Stimulated activated CD4-positive, alpha-beta T cell treated with anti-CD3 and anti-CD28 coated beads, TNF-alpha, amount 100 ng/mL, for 48 hours (primary cell): Measurements from ENCODE around the gene CSTA.
A peak's percentile ranks its signal among the peaks of the same experiment; 100 is the strongest.

Experiments used
- DNase-seq, 3 donors: peaks; one replicate each; pipeline ENCODE4 v3.0.0-alpha.2; 2020; ENCODE audit warnings: low read depth in 3 of 3

Gene CSTA

DNA sequence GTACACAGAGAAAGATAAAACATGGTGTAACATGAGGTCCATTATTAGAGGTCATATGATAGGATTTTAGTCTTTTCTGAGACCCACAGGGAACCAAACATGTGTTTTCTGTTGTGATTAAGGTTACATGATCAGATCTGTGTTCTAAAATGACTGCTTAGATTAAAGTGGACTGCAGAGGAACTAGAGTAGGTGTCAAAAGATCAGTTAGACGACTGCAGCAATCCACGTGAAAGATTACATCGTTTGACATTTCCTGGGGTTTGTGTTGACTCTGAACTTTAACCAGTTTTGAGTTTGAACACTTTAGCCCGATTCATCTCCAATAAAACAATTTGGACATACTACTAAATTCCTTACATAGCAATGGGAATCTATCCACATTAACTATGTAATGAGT lies 52.9 kb downstream of the CSTA start:
- no peak for DNase-seq

DNA sequence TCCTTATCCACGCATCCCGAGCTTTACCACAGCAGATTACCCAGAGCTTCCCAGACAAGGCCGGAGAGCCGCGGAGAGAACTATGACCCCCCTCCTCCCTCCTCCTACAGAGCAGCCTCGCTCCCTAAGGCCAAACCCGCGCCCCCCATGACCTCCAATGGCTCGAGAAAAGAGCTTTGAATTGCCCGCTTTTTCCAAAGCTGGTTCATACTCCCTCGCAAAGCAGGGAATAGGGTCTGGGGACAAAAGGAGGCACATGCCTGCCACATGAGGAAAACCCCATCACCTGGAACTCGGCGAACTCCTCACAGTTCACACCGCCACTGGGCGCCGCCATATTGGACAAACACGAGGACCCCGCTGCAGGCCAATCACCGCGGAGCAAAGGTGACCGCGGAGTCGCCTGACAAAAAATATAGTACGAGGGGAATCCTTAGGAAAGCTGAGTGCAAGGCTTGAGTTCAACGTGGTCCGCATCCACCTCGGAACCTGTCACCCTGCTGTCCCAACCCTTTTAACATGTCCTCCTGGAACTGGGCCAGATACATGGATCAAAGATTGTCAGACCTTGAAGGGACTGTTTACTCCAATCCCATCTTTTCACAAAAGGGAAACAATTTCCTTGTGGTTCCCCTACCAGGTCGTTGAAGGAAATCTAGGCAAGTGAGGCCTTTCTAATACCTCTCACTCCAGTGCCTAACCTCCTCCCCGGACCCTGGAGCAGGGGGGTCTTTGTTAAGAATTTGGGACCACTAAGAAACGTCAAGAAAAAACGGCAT lies 58.0 kb downstream of the CSTA start, which contains the start of gene MIX23:
MIX23 (minus strand) TSS at position 344 of the 779 bp plus-strand sequence; CDS start at position 337, 7 bp downstream.
- peak; percentile 77 to 81 (median 78) for DNase-seq

DNA sequence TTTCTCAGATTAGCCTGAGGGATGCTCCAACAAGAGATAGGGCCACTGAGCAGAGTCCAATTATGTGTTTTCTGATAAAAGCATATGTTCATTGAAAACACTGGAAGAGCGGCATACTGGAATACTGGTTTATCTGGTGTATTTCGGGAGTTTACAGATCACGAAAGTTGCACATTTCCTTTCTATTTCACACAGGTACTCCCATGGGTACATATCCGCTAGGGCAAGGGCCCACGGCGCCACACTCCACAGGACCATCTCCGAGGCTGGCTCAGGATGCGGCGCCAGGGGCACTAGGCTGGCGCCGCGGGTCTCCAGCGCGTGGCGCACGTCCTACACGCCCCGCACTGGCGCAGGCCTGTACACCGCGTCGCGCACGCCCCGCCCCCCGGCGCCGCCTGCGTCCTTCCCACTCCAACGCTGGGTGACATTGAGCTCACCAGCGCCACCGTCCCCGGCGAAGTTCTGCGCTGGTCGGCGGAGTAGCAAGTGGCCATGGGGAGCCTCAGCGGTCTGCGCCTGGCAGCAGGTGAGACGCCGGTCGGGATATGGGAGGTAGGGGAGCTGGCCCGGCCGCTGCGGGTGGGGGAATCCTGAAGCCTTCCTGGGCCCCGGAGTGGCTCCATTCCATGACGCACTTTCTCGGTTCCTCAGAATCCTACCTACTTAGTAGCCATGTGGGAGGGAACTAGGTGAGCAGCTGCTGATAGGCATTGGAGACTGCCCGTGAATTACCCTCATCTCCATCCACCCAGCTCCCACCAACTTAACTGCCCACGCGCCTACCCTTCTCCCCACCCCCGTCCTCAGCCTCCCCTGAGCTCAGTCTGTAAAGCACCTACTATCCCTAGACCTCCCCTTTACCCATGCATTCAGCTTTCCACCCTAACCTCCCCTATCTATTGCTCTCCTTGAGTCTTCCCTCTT lies 59.0 kb downstream of the CSTA start, which contains the start of gene FAM162A:
FAM162A (plus strand) TSS at position 412 of the 927 bp plus-strand sequence; CDS start at position 496, 84 bp downstream.
- peak; percentile 90 to 91 (median 90) for DNase-seq

DNA sequence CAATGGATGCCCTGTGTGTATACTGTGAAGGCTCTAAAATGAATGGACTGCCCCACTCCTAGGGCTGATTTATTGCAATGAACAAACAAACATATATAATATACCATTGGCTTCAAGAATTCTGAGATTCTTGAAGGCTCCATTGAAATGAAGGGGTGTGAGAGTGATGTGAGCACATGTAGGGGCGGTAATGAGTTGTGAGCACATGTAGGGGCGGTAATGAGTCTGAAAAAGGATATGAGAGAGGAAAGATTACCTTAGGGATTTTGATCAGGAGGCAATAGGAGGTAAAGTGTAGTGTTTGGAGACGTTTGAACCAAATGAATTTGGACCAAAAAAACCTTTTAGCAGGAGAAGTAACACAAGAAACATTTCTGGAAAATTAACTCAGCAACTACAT lies 62.7 kb downstream of the CSTA start:
- no peak for DNase-seq

DNA sequence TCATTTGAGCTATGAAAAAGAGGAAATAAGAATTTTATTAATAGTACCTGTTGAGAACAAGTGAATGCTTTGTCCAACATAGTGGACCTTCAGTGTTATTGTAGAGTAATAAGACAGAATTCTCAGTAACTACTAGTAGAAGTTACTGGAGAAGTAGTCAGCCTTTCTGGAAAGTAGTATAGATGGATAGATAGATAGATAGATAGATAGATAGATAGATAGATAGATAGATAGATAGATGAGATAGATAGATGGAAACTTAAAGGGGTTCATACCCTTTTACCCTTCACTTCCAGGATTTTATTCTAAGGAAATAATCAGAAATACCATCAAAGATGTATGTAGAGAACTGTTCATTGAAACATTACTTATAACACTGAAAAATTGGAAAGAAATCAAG lies 64.1 kb downstream of the CSTA start:
- no peak for DNase-seq

DNA sequence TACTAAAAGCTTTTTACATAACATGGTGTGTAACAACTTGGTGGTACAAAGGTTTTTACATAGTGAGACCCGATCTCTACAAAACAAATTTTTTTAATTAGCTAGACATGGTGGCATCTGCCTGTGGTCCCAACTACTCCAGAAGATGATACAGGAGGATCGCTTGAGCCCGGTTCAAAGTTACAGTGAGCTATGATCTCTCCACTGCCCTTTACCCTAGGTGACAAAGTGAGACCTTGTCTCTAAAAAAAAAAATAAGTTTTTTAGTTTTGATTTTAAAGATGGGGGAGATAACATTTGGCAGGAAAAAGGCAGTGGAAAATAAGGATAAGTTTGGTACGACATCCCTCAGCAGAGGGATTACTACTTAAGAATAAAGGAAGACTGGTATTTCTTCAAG lies 64.8 kb downstream of the CSTA start:
- no peak for DNase-seq

DNA sequence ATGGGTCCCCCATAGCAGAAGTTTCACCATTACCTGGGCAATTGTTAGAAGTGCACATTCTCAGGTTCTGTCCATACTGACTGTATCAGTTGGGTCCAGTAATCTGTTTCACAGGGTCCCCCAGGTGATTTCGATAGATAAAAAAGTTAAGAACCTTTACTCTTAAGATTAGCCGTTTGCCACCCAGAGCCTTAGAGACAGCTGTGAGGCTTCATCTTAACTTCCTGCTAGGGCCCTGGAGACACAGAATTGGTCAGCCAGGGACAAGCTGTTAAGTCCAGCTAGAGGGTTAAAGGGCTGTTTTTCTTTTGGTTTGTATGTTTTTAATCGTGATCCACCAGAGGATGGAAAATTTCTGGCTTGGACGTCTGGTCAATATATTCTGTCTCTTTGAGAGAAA lies 65.6 kb downstream of the CSTA start:
- DNase-seq = no peak
